Breast epithelium (tissue), 4 donors: ENCODE data around the gene LHX1. TPM values are rescaled to one million over a fixed set of nuclear protein-coding genes. Genes with fewer than 3 reads are reported as not detected.

ENCODE experiments used
- DNase-seq, 2 donors: peaks; one replicate each; pipeline ENCODE4 v3.0.0-alpha.2; 2019; ENCODE audit warnings: low spot score in 2 of 2
- H3K27ac ChIP-seq, 2 donors: fragments of 200-600 bp; sonication (generic) in 1 of 2; one replicate each; pipeline ENCODE4 v1.5.1; 2016 to 2019; ENCODE audit warnings: mild to moderate bottlenecking in 1 of 2
- H3K27me3 ChIP-seq, 2 donors: fragments of 200-600 bp; sonication (generic) in 1 of 2; one replicate each; pipeline versions ENCODE4 v1.5.1 to v1.6.0; 2017 to 2019; ENCODE audit warnings: control low read depth in 1 of 2, mild to moderate bottlenecking in 1 of 2
- H3K36me3 ChIP-seq: fragments of 200-600 bp; one replicate; pipeline ENCODE4 v1.5.1; 2019
- H3K4me1 ChIP-seq, 2 donors: fragments of 200-600 bp; sonication (generic); one replicate each; pipeline ENCODE4 v1.5.1; 2016 to 2019; ENCODE audit warnings: control low read depth in 1 of 2
- H3K4me3 ChIP-seq, 3 donors: fragments of 200-600 bp; sonication (generic); 1 replicate in 2 of 3; 2 replicates in 1 of 3; pipeline ENCODE4 v1.5.1; 2016 to 2019; ENCODE audit warnings: mild to moderate bottlenecking in 3 of 3, moderate library complexity in 2 of 3
- H3K9me3 ChIP-seq, 2 donors: fragments of 200-600 bp; sonication (generic) in 1 of 2; one replicate each; pipeline ENCODE4 v1.5.1; 2016 to 2019; ENCODE audit warnings: control low read depth in 1 of 2
- POLR2A ChIP-seq: fragments of 450-650 bp; IDR thresholded peaks from one replicate; pipeline ENCODE4 v1.6.1; 2016; ENCODE audit warnings: antibody characterized with exemption, mild to moderate bottlenecking, moderate library complexity
- POLR2AphosphoS5 ChIP-seq, 3 donors: sonication (generic); formaldehyde crosslinking; IDR thresholded peaks; one replicate each; pipeline ENCODE4 v1.6.1; 2017; ENCODE audit warnings: antibody characterized with exemption in 3 of 3
- intact Hi-C: fragments of 100-400 bp; cut with DNase I; formaldehyde crosslinking; loops from one replicate; pipeline ENCODE4 v1.15.1; 2023; ENCODE audit warnings: low total_unique reads
- total RNA-seq, 3 donors: library from RNA; depleted of rRNA; stranded (reverse); fragments of >200 nt; gene quantifications; one replicate each; pipeline ENCODE4 v1.1.0, GENCODE V29; 2016
- TF ChIP-seq, protein P1 (sequence below), 3 donors: fragments of 450-650 bp; IDR thresholded peaks; one replicate each; pipeline ENCODE4 v1.5.1; 2016 to 2017; ENCODE audit warnings: antibody characterized with exemption in 3 of 3, mild to moderate bottlenecking in 3 of 3, moderate library complexity in 3 of 3

The LHX1 gene
- total RNA-seq, 3 donors from 2014 or later, result not detected

DNA sequence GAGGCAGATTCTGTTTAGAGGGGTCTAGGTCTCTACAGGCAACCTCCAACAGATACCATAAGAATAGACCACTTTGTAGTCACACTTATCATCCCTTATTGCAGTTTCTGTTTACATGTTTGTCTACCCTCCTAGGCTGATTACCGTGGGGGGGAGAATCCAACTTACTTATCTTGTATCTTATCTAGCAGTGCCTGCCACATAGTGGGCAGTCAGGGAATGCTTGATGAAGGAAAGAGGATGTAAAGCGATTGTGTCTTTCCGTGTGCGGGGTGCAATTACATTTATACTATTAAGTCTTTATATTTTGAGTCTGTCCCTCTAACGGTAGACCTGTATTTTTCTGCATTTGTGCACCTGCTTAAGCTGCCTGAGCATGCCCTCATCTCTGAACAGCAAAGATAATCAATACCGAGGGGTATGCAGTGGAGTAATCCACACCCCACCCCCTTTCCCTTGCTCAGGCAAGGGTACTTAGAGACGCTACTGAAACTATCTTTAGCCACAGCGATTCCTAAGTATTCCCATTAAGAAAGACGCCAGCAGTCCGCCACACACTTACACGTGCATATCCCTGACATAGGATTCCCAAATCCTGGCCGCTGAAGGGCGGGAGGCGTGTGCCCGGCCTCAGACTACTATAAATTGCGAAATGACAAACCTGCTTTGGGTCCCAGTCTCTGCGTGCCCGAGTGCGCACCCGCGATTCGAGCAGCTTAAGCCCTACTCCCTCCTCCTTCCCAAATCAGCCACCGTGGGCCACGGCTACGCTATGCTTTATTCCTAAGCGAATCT, 10.8 kb downstream of the LHX1 start:
- Histone ChIP-seq H3K27me3 (peaks cover 10 to 46% of the 10 kb centered on the region in 2 donors), H3K27ac (peak overlapping the region; percentile 89 to 98), H3K36me3 (no peaks in the 10 kb centered on the region), H3K4me1 (peaks cover 0 to 6% of the 10 kb centered on the region in 2 donors), H3K9me3 (no peaks in the 10 kb centered on the region), H3K4me3 (peak overlapping the region; percentile 85 to 100 (median 89))
- TF ChIP-seq POLR2AphosphoS5 (IDR thresholded peaks at IDR 0.05) (no peak), POLR2A (no peak)
- TF ChIP-seq, protein P1, sequence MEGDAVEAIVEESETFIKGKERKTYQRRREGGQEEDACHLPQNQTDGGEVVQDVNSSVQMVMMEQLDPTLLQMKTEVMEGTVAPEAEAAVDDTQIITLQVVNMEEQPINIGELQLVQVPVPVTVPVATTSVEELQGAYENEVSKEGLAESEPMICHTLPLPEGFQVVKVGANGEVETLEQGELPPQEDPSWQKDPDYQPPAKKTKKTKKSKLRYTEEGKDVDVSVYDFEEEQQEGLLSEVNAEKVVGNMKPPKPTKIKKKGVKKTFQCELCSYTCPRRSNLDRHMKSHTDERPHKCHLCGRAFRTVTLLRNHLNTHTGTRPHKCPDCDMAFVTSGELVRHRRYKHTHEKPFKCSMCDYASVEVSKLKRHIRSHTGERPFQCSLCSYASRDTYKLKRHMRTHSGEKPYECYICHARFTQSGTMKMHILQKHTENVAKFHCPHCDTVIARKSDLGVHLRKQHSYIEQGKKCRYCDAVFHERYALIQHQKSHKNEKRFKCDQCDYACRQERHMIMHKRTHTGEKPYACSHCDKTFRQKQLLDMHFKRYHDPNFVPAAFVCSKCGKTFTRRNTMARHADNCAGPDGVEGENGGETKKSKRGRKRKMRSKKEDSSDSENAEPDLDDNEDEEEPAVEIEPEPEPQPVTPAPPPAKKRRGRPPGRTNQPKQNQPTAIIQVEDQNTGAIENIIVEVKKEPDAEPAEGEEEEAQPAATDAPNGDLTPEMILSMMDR (IDR thresholded peaks at IDR 0.05), result no peak
- DNase-seq, result no peak
- intact Hi-C loops, result no loop called here

DNA sequence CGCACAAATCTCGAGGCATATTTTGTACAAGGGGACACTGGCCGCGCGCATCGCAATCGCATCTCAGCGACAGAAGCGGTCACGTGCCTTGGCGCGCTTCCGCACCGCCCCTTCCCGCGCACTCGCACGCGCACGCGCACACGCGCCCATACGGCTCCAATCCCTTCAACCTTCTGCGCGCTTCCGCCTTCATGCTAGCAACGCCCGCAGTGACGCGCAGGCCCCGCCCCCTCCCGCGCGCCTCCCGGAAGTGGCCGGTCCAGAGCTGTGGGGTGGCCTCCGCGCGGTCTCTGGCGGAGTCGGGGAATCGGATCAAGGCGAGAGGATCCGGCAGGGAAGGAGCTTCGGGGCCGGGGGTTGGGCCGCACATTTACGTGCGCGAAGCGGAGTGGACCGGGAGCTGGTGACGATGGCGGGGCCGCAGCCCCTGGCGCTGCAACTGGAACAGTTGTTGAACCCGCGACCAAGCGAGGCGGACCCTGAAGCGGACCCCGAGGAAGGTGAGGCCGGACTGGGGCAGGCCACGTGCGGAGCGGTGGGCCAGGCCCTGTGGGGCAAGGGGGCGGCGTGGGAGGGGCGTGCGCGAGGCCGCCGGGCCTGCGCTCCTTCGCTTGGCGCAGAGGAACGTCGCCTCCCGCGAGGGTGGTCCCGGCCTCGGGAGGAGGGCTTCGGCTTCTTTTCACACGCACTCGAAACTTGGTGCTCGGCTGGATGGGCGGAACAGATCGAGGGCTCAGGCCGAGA, 11.6 kb downstream of the LHX1 start, which contains the start of gene AATF:
Gene AATF, plus strand, starts transcription at position 238 of the 744 bp plus-strand sequence. Its CDS starts 172 bp downstream, at position 410.
- H3K4me1 ChIP-seq, result peaks cover 0 to 6% of the 10 kb centered on the region in 2 donors
- intact Hi-C loops, result no loop called here
- TF ChIP-seq, protein P1 (IDR thresholded peaks at IDR 0.05), result no peak
- TF ChIP-seq POLR2AphosphoS5 (IDR thresholded peaks at IDR 0.05), result peak; percentile 62 to 95 (median 82)
- TF ChIP-seq POLR2A, result peak; percentile 31
- H3K4me3 ChIP-seq, result peak within 1 kb of the TSS; percentile 85 to 100 (median 89)
- DNase-seq, result peak; percentile 95
- H3K27me3 ChIP-seq, result peaks cover 10 to 39% of the 10 kb centered on the region in 2 donors
- no peaks in the 10 kb centered on the region for H3K9me3 ChIP-seq
- peak within 1 kb of the TSS; percentile 89 to 98 for H3K27ac ChIP-seq
- no peaks in the 10 kb centered on the region for H3K36me3 ChIP-seq

DNA sequence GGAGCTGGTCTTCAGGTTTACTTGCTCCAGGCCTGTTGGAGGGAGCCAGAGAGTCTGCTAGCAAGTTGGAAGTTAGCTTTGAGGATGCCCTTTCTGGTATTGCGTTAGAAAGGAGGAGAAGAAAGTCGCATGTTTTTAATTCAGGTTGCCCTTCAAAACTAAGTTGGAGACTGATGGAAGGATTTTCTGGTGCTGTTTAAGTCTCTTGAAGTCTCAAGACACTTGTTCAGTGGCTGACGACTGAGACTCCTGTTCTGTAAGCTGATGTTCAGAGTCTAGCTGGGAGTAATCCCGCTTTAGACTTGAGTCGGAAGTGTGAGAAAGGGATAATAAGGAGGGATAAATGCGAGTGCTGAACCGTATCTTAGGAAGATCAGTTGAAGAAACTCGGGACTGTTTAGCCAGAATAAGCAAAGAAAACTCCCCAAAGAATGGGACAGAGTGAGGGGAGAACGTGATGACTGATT, 12.2 kb downstream of the LHX1 start:
- H3K27ac ChIP-seq, result peak overlapping the region; percentile 89 to 98
- intact Hi-C loops, result no loop called here
- H3K9me3 ChIP-seq, result no peaks in the 10 kb centered on the region
- peaks cover 10 to 33% of the 10 kb centered on the region in 2 donors for H3K27me3 ChIP-seq
- peaks cover 0 to 6% of the 10 kb centered on the region in 2 donors for H3K4me1 ChIP-seq
- DNase-seq, result no peak
- peak overlapping the region; percentile 85 to 100 (median 89) for H3K4me3 ChIP-seq
- TF ChIP-seq, protein P1 (IDR thresholded peaks at IDR 0.05), result no peak
- TF ChIP-seq POLR2AphosphoS5 (IDR thresholded peaks at IDR 0.05) (no peak), POLR2A (no peak)
- H3K36me3 ChIP-seq, result no peaks in the 10 kb centered on the region

DNA sequence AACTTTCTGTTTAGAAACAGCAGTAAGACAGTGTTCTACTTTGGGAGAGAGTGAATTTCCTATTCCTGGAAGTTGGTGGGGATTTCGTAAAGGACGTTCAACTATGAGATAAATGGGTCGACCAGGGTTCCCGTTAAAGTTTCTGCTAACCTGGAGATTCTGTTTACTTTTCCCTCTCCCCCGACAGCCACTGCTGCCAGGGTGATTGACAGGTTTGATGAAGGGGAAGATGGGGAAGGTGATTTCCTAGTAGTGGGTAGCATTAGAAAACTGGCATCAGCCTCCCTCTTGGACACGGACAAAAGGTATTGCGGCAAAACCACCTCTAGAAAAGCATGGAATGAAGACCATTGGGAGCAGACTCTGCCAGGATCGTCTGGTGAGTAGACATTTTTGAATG, 12.8 kb downstream of the LHX1 start:
- Histone ChIP-seq H3K9me3 (no peaks in the 10 kb centered on the region), H3K36me3 (no peaks in the 10 kb centered on the region), H3K4me3 (peak overlapping the region; percentile 85 to 100 (median 89)), H3K27me3 (peaks cover 10 to 27% of the 10 kb centered on the region in 2 donors), H3K27ac (no peak overlapping the region), H3K4me1 (peaks cover 0 to 6% of the 10 kb centered on the region in 2 donors)
- intact Hi-C loops, result no loop called here
- TF ChIP-seq, protein P1 (IDR thresholded peaks at IDR 0.05), result no peak
- TF ChIP-seq POLR2A (no peak), POLR2AphosphoS5 (IDR thresholded peaks at IDR 0.05) (no peak)
- DNase-seq, result no peak
